ENCODE results near the gene HMOX2.

GRCh38 chr16:4491898-4492297 is 15.7 kb downstream of the HMOX2 start:
- no peak for TF ChIP-seq CTCF (IDR thresholded peaks at IDR 0.05)
- TF ChIP-seq POLR2A (IDR thresholded peaks at IDR 0.05): no peak

All from heart left ventricle (tissue), 13 donors.